Cardiac muscle cell (in vitro differentiated cells and primary cell): Measurements from ENCODE around the gene SPRED1. TPM values are rescaled to one million over a fixed set of nuclear protein-coding genes. Genes with fewer than 3 reads are reported as not detected.

Source experiments
- DNase-seq, 2 donors: peaks; one replicate each; pipeline versions ENCODE4 v3.0.0 to v3.0.0-alpha.2; 2010 to 2017; ENCODE audit warnings: low read depth in 1 of 2, low spot score in 1 of 2
- H3K27ac ChIP-seq: fragments of 200-600 bp; sonication (generic); 2 replicates; pipeline ENCODE4 v1.5.1; 2016
- H3K27me3 ChIP-seq: fragments of 200-600 bp; sonication (generic); 2 replicates; pipeline ENCODE4 v1.6.0; 2016; ENCODE audit warnings: control low read depth
- H3K36me3 ChIP-seq: fragments of 200-600 bp; sonication (generic); 2 replicates; pipeline ENCODE4 v1.5.1; 2016; ENCODE audit warnings: control low read depth
- H3K4me1 ChIP-seq: fragments of 200-600 bp; sonication (generic); 2 replicates; pipeline ENCODE4 v1.8.1; 2017; ENCODE audit warnings: low read depth, mild to moderate bottlenecking, mixed run types
- H3K4me3 ChIP-seq: fragments of 200-600 bp; sonication (generic); 2 replicates; pipeline ENCODE4 v1.5.1; 2016; ENCODE audit warnings: mild to moderate bottlenecking
- H3K9me3 ChIP-seq: fragments of 200-600 bp; sonication (generic); 2 replicates; pipeline ENCODE4 v1.5.1; 2017; ENCODE audit warnings: low read depth, mild to moderate bottlenecking, control low read depth
- CTCF ChIP-seq: IDR thresholded peaks from 2 replicates; pipeline ENCODE4 v1.5.1; 2012; ENCODE audit warnings: low read depth, mild to moderate bottlenecking, low read length
- polyA plus RNA-seq: library from polyadenylated mRNA; unstranded; fragments of >200 nt; fragmentation: Nextera tagmentation; extraction: Ambion mirVana; gene quantifications from 2 replicates; pipeline ENCODE4 v1.2.1, GENCODE V29; 2016
- total RNA-seq: library from RNA; depleted of rRNA; stranded (reverse); fragments of >200 nt; gene quantifications from 2 replicates; pipeline ENCODE4 v1.2.3, GENCODE V29; 2016

The SPRED1 gene
- total and polyA plus RNA-seq, 2 experiments from 2014 or later: 8.2 to 17.3 TPM

DNA sequence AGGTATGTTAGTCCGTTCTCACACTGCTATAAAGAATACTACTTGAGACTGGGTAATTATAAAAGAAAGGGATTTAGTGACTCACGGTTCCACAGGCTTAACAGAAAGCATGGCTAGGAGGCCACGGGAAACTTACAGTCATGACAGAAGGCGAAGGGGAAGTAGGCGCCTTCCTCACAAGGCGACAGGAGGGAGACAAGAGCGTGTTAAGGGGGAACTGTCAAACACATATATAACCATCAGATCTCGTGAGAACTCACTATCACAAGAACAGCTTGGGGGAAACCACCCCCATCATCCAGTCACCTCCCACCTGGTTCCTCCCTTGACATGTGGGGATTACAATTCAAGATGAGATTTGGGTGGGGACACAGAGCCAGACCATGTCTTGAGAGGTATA is 30.4 kb downstream of the SPRED1 start:
- H3K27me3 ChIP-seq: no peaks in the 10 kb centered on the region
- no peak for TF ChIP-seq CTCF
- no peak overlapping the region for H3K4me3 ChIP-seq
- no peaks in the 10 kb centered on the region for H3K9me3 ChIP-seq
- H3K27ac ChIP-seq: no peak overlapping the region
- no peak for DNase-seq
- H3K4me1 ChIP-seq: no peaks in the 10 kb centered on the region
- H3K36me3 ChIP-seq: no peaks in the 10 kb centered on the region

- H3K4me3 ChIP-seq: no peak overlapping the region
- TF ChIP-seq CTCF: no peak
- no peaks in the 10 kb centered on the region for H3K27me3 ChIP-seq
- no peaks in the 10 kb centered on the region for H3K36me3 ChIP-seq
- no peaks in the 10 kb centered on the region for H3K9me3 ChIP-seq
- H3K4me1 ChIP-seq: no peaks in the 10 kb centered on the region
- DNase-seq: no peak
- H3K27ac ChIP-seq: no peak overlapping the region
Measured at GRCh38 chr15:38285456-38285855, 32.8 kb downstream of the SPRED1 start.

DNA sequence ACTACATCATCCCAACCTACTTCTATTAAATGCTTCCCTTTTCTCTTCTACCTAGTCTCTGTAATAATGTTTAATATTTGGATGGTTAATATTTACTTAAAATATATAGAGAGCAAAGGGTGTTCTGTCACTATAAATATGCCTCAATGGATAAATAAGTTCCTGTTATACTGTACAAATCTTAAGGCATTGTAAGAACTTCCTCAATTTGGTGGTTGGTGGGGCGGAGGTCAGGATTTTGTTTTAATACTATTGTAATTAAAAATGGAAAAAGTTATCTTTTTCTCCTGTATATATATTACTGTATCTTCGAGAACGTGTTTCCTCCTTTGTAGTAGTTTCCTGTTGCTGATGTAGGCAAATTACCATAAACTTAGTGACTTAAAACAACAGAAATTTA is 41.5 kb downstream of the SPRED1 start:
- Histone ChIP-seq H3K27ac (no peak overlapping the region), H3K4me3 (no peak overlapping the region), H3K9me3 (no peaks in the 10 kb centered on the region), H3K36me3 (no peaks in the 10 kb centered on the region), H3K27me3 (no peaks in the 10 kb centered on the region), H3K4me1 (no peaks in the 10 kb centered on the region)
- no peak for DNase-seq
- TF ChIP-seq CTCF: no peak

DNA sequence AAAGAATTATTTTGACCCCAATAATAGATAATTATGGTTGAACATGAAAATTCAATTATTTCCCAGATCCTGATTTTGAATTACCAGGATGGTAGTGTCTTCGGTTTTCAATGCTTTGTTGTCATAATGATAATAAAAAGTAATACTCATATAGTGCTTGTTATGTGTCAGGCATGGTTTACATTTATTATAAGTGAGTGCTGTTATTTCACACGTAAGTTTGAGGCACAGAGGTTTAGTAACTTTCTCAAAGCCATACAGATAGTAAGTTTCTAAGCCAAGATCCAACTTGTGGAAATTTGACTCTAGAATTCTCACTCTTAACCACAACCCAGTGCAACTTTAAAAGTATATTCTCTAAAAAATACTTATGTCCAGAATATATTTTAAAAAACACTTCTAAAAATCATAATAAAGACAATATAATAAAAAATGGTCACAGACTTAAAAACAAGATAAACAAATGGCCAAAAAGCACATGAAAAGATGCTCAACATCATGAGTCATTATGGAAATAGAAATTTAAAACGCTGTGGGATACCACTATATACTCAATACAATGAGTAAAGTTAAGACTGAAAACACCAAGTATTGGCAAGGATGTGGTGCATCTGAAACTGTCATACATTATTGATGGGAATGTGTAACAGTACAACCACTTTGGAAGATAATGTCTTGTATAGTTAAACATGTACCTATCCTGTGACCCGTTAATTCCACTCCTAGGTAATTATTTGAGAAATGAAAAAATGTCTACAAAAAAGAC is 45.2 kb downstream of the SPRED1 start:
- no peak for DNase-seq
- Histone ChIP-seq H3K9me3 (no peaks in the 10 kb centered on the region), H3K4me1 (no peaks in the 10 kb centered on the region), H3K27ac (no peak overlapping the region), H3K4me3 (no peak overlapping the region), H3K27me3 (no peaks in the 10 kb centered on the region), H3K36me3 (no peaks in the 10 kb centered on the region)
- TF ChIP-seq CTCF: no peak

- TF ChIP-seq CTCF: no peak
- Histone ChIP-seq H3K36me3 (no peaks in the 10 kb centered on the region), H3K27me3 (no peaks in the 10 kb centered on the region), H3K4me1 (no peaks in the 10 kb centered on the region), H3K9me3 (no peaks in the 10 kb centered on the region), H3K27ac (no peak overlapping the region), H3K4me3 (no peak overlapping the region)
- peak in 1 of 2 donors; percentile 55 for DNase-seq
Measured at GRCh38 chr15:38299216-38299615, 46.6 kb downstream of the SPRED1 start.

- no peaks in the 10 kb centered on the region for H3K36me3 ChIP-seq
- no peaks in the 10 kb centered on the region for H3K4me1 ChIP-seq
- H3K4me3 ChIP-seq: no peak overlapping the region
- DNase-seq: peak in 1 of 2 donors; percentile 51
- TF ChIP-seq CTCF: no peak
- H3K27me3 ChIP-seq: no peaks in the 10 kb centered on the region
- H3K27ac ChIP-seq: no peak overlapping the region
- no peaks in the 10 kb centered on the region for H3K9me3 ChIP-seq
Measured at GRCh38 chr15:38300395-38300794, 47.8 kb downstream of the SPRED1 start.
